Inflammatory macrophage (primary cell): ENCODE results near the gene SLC31A1.
"Not testable (repeated sequence)": the region's sequence is repeated elsewhere in the genome, so short reads cannot be mapped to it uniquely, and the experiment has no call there.

Experiments
- DNase-seq, 2 donors: peaks; one replicate each; pipeline ENCODE4 v3.0.0-alpha.2; 2020 to 2022

SLC31A1 gene

DNA sequence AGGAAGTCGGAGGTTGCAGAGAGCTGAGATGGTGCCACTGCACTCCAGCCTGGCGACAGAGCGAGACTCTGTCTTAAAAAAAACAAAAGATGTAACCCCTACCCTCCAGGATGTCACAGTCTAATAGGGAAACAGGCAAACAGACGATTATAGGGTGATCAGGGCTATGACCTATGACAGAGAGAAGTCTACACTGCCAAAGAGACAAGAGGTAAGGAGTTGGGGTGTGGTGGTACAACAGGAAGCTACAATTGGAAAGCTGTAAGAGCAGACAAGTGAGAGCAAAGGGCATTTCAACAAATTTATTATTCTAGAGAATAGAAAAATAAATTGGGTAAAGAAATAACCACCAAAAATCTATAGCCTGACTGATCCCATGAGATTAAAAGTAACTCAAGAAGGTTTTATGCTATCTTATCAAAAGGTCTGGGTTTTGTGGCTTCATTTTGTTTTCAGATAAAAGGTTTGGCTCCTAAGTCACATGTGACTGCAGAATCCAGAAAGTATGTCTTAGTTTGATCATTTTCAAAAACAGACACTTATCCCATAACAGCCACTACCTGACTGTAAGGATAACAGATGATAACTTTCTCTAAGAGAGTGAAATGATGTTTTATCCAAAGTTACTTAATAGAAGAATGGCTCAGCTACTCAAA is 46.7 kb downstream of the SLC31A1 start:
- DNase-seq, result no peak

DNA sequence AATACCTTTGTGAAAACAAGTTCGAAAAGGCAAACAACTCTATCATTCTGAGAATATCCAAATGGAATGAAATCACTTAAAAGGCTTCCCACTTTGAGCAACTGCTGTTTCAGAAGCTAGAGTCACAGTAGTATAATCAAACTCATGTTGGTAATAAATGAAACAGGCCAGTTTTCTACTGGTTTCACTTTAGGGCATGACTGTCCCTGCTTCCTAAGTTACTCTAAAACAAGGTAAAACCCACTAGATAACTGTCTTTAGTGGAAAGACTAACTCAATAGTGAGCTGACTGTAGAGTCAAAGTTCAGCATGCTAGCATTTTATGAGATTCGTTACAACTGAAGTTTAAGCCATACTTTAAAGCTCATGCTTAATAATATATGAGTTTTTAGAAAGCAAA is 48.0 kb downstream of the SLC31A1 start:
- no peak for DNase-seq

DNA sequence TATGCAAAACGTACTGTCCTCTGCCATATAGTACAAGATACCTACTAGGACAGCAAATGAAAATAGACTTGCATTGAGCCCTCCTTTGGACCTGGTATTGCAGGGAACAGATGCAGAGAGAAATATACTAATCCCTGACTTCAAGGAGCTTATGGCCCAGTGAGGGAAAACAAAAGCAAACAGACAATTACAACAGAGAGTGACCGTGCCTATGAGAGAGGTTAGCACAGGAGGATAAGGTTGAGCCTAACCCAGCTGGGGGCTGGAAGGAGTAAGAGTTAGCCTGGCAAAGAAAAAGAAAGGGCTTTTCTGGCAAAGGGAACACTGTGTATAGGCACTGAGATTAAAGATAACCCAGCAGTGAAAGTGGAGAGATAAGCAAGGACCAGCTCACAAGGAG is 48.5 kb downstream of the SLC31A1 start:
- DNase-seq, result no peak

DNA sequence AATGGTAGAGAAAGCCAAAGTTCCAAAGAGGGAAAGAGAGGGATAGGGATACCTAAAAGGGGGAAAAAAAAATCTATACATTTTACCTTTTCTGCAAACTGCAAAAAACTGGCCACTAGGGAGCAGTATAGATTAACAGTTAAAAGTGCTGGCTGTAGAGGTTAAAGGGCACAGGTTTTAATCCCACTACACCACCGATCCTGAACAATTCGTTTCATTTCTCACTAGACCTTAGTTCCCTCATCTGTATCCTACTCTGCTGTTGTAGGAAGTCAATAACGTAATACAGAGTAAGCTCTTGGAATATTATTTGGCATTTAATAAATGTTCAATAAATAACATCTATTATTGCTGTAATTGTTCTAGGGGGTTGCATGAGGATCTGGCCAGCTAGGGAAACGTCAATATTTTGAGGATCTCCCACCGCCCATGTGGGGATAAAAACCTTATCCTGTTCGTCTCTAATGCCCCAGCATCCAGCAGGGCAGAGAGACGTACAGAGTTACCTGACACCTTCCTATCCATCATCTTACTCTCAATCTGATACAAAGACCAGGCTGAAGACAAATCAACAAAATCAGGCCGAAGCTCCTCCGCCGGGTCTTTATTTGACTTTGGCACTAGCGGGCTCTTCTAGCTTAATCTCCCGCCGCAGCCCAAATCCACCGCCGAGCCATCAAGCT is 53.3 kb downstream of the SLC31A1 start:
- DNase-seq, result peak; percentile 62 to 76

DNA sequence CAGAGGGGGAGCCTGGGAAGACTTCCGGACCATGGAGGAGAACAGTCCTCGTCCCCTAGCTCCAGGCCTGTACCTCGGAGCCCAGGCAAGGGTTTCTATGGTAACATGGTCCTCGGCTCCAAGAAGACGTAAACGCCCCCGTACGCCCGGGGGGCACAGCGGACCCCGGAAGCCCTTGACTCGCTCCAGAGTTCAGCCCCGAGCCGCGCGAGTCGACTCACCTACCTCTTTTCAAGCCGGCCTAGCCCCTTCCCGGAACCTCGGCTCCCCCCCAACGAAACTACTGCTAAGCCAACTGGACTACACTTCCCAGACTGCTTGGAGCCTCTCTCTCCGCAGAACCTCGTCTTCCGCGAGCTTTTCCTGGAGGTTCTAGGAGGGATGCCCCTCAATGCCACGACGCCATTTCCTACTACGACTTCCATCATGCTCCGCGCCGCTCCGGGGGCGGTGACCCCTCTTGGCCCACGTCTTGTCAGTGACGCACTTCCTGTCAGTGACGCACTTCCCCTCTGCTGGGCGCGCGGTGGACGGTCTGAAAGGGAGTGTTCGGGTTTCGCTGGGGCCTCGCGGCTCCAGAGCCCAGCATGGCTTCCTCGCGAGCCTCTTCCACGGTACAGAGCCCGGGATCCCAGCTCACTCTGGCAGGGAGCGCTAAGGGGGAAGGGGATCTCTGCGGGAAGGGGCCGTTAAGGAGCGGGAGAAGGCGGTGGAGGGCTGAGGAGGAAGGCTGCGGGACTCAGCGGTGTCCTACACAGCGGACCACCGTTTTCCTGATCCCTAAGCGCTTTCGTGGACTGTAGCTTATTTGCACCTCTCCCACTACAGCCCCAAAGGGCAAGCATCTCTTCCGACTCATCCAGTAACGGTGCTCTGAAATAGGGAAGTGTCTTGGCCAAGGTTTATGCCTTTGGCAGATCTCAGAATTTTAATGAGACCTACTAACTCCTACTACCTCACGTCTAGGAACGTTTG is 54.1 kb downstream of the SLC31A1 start, which contains the start of the genes CDC26 and PRPF4:
CDC26 (minus strand) TSS at position 416 of the 975 bp plus-strand sequence. CDS start 3,065 bp downstream, outside the sequence.
PRPF4 (plus strand) TSS at position 502 of the 975 bp plus-strand sequence; CDS start at position 588, 86 bp downstream.
- DNase-seq, result peak; percentile 97 to 98

DNA sequence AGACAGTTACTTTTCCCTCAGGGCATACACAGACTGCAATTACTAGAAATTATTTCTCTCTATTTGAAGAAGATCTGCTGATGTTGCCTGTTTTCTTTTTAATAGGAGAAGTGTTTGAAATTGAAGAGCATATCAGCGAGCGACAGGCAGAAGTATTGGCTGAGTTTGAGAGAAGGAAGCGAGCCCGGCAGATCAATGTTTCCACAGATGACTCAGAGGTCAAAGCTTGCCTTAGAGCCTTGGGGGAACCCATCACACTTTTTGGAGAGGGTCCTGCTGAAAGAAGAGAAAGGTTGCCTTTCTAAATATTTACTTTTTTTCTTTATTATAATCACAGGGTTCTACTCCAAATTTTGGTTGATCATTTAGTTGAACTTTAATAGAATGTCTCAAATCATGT is 57.5 kb downstream of the SLC31A1 start:
- DNase-seq, result no peak

DNA sequence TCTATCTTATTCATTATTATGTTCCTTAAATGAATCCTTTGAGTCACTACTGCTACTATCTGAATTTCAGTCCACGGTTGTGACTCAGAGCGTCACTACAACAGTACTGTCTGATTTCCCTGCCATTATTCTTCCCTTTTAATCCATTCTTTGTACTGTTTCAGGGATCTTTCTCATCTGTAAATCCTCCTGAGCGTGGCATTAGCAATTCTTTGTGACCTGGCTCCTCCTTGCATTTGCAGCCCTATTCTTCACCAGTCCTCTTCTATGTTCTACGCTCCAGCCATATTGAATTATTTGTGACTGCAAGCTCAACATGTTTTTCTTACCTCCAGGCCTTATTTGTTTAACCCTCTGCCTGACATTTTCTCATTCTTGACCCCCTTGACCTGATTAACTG is 60.0 kb downstream of the SLC31A1 start:
- DNase-seq, result no peak

DNA sequence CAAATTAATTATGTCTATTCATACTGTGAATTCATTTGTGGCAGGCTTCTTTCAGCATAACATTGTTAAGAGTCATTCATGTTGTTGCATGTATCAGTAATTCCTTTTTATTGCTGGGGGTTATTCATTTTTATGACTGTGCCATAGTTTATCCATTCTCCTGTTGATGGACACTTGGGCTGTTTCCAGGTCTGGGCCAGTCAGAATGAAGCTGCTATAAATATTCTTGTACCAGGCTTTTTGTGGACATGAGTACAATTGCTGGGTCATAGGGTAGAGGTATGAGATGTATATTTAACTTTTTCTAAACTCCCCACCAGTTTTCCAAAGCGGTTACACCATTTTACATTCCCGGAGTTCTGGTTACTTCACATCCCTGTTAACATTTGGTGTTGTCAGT is 67.7 kb downstream of the SLC31A1 start:
- DNase-seq, result no peak

DNA sequence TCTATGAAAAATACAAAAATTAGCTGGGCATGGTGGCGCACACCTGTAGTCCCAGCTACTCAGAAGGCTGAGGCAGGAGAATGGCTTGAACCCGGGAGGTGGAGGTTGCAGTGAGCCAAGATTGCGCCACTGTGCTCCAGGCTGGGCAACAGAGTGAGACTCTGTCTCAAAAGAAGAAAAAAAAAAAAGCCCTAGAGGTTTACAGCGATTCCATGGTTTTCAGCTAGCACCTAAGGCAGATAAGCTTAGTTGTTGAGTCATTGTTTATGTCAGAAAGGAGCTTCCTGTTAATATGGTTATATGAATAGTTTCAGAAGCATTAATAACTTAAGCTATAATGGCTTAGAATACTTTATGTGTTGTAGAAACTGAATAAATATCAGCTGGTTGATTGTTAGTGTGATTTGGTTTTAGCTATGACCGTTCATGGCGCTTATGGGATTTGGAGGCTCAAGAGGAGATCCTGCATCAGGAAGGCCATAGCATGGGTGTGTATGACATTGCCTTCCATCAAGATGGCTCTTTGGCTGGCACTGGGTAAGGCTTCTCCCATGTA is 68.8 kb downstream of the SLC31A1 start:
- DNase-seq, result no peak

DNA sequence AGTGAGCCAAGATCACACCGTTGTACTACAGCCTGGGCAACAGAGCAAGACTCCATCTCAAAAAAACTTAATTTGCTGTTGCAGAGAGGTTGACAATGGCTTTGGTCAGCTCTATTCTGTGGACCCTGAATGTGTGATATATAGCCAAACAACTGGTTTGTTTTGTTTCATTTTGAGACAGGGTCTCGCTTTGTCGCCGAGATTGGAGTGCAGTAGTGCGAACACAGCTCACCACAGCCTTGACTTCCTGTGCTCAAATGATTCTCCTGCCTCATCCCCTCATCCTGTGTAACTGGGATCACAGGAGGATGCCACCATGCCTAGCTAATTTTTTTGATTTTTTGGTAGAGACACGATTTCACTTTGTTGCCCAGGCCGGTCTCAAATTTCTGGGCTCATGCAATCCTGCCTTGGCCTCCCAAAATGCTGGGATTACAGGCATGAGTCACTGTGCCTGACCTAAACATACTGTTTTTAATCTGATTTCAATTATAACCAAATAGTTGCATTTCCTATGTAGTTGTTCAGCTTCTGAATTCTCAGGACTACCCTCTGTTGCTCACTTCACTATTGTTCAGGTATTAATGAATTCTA is 72.0 kb downstream of the SLC31A1 start:
- DNase-seq, result no peak

DNA sequence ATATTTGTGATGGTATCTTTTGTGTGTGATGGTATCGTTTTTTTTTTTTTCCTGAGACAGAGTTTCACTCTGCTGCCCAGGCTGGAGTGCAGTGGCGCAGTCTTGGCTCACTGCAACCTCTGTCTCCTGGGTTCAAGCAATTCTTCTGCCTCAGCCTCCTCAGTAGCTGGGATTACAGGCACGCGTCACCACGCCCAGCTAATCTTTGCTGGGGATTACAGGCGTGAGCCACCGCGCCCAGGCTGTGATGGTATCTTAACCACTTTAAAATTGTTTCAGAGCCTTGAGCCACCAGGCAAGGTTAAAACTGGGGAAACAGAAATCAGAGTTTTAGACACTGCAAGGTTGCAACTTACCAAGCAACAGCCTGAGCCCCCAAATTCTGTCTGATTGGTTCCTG is 74.9 kb downstream of the SLC31A1 start:
- not testable (repeated sequence) for DNase-seq

DNA sequence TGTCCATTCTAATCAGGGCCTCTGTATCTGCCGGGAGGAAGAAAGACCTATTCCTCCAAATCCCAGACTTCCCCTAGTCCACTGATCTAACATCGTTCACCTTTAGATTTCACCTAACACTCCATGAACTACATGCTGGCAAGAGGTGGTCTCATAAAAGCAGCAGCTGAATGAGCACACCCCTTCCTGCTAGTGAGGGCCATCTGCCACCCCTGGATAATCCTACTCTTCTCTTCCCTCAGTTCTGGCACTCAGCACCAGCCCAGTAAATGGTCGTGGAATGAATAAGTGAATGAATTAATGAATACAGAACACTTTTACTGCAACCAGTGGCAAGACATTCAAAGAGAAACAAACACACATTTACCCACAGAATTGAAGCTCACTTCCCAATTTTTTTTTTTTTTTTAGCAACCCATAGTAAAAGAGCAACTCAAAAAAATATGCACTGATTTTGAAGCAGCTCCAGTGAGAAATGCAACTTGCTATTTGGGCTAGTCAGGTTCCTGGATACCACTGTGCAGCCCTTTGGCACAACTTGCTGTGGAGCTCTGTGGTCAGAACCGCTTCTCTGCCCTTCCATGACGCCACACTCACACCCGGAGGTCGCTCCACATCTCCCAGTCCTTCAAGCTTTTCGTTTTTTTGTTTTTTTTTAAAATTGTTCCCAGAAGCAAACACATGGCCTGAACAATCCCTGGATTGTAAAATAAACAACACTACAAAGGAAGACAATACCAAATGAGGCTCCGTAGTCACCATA is 75.6 kb downstream of the SLC31A1 start:
- no peak for DNase-seq

DNA sequence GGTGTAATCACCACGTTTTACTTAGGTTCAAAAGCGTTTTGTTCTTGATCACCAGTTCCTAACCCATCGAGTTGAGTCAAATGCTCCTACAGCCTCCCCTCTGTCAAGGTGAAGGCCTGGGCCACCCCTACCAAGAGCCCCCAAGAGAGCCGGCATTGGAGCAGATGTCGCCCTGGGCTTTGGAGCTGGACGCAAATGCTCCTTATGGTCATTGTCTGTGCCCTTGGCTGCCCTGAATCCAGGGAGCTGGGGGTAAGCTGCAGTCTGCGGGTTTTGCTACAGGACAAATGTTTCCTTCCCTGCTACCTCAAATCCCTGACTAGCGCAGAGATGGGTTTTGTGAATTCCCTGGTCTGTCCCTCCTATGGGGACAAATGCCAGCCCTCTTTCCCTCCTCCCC is 77.0 kb downstream of the SLC31A1 start:
- DNase-seq, result no peak

DNA sequence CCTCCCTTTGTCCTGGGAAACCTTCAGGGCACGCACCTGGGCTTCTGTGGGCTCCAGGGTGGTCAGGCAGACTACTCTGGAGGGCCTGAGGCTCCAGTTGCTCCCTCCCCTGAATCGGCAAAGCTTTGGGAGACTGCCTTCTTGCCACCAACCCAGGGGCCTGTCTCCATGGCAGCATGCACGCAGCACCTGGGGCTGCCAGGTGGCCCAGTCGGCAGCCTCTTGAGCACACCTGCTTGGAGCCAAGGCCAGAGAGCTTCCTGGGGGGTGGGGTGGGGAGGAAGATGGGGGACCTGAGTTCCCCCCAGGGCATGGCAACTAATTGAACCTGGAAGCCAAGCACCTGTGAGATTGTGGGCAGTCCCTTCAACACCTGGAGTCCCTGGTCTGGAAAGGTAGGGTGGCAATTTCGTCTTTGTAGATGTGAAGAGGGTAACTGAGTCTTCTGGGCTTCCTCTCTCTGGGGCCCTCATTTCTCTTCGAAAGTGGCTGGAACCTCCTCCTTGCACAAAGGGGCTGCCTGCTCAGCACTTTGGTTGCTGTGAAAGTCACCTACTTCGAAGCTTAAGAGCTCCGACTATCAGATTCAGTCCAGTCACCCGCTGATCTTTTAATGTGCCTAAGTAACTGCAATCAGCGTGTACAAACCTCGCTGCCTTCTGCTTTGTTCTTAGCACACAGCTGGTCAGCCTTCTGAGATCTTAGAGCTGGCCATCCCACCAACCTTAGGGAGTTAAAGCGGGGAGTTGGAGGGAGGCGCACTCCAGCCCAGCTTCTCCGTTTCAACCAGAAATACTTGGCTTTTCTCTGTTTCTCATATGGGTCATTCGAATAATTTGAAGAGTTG is 77.8 kb downstream of the SLC31A1 start:
- no peak for DNase-seq

DNA sequence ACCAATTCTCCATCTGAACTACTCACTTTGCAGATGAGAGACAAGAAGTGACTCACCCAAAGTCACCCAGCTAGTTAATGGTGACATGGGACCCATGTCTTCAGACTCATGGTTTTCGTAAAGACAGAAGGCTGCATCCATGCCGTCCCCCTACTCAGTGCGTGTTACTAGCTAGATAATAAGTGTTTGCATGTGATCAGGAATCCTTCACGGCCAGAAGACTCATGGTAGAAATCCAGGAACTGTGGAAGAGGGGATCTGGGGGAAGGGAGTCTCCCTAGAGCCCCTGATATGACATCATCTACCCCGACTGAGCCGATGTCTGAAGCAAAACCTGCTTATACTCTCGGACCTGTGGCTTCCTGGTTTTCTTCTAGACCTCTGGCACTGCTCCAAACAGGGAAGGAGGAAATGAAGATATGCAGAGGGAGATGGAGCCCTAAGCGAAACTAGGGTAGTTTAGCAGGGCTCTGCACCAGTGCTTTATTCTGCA is 78.5 kb downstream of the SLC31A1 start:
- DNase-seq, result peak; percentile 60 to 63

DNA sequence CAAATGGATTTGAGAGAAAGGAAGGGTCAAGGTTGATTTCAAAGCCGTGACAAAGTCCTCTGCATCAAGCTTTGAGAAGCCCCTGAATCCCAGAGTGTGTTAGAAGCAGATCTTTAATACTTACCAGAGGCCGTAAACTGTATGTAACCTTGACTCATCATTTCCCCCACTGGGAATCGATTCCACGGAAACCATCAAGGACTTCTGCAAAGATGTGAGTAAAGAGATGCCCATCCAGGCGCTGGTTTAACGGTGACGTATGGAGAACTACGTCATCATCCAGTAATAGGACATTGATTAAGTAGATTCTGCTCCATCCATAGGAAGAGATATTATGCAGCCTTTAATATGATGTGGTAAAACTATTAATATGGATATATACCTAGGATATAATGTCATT is 80.2 kb downstream of the SLC31A1 start:
- DNase-seq, result no peak

DNA sequence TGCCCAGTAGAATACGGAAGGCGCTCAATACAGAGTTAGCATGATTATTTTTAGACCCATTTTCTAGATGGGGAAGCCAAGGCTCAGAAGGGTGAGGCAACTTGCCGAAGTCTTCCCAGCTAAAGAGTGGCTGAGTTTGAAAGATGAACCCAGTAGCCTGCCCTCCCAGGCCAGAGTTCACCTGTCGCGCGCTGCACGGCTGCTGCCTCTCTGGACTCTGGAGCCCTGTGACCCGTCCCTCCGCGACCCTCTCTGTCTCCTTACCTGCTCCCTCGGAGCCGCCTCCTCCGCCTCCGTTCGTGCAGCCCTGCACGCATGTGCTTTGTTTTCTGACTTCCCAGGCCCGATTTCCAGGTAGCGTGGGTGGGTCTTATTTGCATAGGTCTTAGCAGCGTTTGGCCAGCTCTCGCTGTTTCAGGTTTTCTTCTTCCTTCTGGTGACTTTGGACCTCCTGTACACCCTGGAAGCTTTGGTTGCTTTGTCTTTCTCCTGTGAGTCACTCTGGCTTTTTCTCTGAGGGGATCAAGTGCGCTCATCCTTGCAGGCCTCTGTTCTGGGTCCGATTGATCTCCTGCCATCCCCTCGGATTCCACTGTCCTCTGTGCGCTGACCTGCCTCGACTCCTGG is 81.6 kb downstream of the SLC31A1 start, which contains the start of gene RNF183:
RNF183 (minus strand) TSS at position 585 of the 627 bp plus-strand sequence. CDS start 5,192 bp downstream, outside the sequence.
- no peak for DNase-seq

DNA sequence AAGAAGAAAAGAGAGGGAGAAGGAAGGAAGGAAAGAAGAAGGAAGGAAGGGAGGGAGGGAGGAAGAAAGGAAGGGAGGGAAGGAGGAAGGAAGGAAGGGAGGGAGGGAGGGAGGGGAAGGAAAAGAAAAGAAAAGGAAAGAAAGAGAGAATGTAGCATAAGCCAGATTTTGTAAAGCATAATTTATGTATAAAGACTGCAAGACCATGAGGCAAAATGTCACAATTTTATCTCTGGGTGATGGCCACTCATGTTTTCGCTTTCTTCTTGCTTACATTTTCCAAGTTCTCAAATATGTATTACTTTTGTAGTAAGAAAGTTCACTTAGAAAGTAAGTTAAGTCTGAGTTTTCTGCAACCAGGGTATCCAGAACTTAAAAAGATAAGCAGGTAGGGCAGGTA is 85.2 kb downstream of the SLC31A1 start:
- DNase-seq, result no peak

DNA sequence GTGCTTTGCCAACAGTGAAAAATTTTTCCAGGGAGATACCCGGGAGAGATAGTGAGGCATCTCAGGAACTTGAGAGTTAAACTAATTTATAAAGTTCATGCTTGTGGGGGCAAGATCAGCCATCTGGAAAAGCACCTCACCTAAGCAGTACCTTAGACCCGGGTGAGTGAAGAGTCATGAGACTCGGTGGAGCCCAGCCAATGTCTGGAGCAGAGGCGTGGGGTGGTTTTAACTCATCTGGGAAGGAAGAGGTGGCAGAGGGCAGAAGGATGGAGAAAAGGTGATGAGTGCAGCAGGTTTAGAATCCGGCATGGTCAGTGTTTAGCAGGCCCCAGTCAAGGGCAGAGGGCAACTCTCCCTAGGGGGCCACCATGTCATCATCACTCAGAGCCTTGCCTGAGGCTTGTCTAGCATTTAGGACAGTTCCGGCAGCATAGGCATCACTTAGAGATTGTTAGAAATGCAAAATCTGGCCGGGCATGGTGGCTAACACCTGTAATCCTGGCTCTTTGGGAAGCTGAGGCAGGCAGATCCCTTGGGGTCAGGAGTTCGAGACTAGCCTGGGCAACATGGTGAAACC is 86.1 kb downstream of the SLC31A1 start:
- DNase-seq, result no peak
